Measurements from ENCODE around the gene CPNE2.
"Not testable (repeated sequence)": the region's sequence is repeated elsewhere in the genome, so short reads cannot be mapped to it uniquely, and the experiment has no call there.

The CPNE2 gene

DNA sequence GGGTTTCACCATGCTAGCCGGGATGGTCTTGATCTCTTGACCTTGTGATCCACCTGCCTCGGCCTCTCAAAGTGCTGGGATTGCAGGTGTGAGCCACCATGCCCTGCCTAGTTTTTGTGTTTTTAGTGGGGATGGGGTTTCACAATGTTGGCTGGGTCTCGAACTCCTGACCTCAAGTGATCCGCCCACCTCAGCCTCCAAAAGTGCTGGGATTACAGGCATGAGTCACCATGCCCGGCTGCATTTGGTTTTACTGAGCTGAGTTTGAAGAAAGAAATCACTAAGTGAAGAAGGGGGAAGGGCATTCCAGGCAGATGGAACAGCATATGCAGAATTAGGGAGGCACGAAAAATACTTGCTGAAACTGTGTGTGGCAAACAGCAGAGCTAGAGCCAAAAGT, 7.6 kb downstream of the CPNE2 start:
- peak; percentile 17 to 40 (median 26) for DNase-seq

DNA sequence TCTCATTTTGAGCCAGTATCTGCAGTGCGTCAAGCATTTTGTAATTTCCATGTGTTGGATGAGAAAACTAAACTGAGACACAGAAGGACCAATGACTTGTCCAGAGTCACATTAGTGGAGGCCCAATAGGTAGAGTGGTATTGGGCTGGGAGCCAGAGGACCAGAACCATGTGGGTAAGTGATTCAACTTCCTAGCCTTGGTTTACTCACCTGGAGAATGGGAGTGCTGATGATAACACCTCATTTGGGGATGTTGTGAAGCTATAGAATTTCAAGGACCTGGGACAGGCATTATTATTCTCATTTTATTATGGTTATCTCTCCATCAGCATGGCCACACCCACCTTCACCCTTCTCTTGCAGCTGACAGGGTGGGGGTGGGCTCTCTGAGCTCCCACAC, 8.1 kb downstream of the CPNE2 start:
- no peak for DNase-seq

DNA sequence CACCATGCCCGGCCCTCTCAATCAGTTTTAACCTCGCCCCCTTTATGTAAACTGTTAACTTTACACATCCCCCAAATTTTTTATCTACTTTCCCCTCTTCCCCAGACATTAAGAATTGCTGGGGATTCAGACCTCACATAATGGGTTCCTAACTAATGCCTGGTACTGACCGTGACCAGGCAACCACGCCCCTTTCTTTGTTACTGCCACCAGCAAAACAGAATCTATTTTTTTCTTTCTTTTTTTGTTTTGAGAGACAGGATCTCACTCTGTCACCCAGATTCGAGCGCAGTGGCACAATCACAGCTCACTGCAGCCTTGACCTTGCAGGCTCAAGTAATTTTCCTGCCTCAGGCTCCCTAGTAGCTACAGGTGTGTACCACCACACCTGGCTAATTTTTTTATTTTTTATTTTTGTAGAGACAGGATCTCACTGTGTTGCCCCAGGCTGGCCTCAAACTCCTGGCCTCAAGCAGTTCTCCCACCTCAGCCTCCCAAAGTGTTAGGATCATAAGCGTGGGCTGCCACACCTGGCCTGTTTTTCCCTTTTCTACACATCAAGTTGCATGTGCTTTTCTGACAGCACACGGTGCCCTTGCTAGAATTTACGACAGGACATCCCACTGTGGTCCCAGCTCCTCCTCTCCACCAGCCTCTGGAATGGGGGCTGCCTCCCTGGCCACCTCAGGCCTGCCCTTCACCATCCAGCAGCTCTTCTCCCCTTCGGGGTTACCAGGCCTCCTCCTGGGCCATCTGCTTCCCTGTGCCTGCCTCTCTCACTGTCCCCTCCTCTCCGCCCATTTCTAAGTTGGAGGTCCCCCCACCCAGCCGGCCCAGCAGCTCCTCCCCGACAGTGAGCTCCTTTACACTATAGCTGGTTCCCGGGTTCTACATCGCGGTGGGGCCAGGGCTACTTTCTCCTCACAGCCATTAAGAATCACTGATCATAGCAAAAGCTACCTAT, 10.8 kb downstream of the CPNE2 start:
- no peak for DNase-seq

DNA sequence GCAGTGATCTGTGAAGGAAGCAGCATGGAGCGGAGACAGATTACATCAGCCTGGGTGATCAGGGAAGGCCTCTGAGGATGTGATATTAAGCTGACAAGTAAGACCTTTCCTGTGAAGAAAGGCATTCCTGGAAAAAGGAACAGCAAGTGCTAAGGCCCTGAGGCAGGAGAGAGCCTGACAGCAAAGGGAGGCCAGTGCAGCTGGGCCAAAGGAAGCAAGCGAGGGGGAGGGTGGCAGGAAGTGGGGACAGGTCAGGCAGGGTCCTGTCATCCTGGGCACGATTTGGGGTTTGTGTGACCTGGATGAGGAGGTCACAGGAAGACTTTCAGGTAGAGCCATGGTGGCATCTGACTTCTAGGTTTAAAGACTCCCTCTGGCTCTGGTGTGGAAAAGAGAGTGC, 12.3 kb downstream of the CPNE2 start:
- DNase-seq: no peak

DNA sequence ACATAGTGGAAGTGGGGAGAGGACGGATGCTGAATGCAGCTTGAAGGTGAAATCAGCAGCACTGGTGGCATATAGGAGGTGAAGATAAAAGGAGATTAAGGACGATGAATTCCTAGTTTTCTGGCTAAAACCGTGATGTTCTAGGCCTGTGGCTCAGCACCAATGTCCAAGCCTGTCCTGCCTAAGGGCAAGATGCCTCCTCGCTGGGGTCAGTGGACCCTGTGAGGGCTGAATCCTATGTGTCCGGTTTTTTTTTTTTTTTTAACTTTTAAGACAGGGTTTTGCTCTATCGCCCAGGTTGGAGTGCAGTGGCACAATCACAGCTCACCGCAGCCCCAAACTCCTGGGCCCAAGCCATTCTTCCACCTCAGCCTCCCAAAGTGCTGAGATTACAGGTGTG, 12.8 kb downstream of the CPNE2 start:
- DNase-seq: no peak

DNA sequence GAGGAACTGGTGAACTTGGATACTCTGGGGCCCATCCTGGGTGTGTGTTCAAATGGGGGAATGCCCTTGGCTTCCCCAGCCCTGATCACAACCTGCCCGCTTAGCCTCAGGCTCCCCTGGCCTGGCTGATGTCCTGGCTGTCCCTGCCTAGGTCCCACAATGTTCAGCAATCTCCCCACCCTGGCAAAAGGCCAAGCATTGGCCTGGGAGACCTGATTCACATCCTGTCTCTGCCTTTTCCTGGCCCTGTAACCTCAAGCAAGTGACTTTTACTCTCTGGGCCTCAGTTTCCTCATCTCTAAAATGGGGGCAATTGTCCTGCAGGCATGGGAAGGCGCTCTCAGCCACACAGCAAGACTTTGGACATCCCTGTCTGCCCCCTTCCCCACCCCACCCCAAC, 14.4 kb downstream of the CPNE2 start:
- peak in 1 of 3 donors; percentile 14 for DNase-seq

DNA sequence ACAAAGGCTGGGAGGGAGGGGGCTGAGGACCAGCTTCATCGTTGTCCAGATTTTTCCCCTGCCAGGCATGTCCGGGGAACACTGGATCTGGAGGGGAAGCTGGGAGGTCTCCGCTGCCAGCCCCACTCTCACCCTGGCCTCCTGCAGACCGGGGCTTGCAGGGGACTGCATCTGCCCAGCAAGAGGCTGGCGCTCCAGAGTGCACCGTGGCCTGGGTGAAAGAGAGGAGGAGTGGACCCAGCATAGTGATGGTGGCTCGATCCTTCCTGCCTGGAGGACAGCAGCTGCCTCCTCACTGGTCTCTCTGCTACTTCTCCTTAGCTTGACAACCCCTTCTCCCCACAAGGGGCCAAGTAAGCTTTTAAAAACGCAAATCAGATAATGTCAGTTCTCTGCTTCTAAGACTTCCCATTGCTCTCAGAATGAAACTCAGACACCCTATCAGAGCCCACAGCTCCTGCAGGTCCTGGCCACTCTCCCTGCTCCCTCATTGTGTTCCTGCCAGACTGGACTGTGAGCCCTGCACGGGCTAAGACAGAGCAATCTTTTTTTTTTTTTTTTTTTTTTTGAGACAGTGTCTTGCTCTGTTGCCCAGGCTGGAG, 15.0 kb downstream of the CPNE2 start:
- DNase-seq: no peak

DNA sequence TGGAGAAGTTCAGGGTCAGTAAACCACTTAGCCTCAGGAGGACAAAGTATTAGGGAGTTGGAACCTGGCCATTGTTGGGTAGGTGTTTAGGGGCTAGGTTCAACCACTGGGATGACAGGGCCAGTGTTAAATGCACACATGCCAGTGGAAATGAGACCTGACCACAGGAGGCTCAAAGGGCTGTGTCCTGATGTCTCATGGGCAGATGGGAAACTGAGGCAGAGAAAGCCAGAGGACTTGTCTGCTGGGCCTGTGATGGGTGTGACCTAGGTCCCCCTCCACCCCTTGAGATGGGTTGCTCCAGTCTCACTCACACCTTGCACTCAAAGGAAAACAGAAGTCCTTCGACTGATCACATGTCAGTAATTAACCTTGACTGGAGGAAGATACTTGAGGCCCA, 16.0 kb downstream of the CPNE2 start:
- DNase-seq: no peak

DNA sequence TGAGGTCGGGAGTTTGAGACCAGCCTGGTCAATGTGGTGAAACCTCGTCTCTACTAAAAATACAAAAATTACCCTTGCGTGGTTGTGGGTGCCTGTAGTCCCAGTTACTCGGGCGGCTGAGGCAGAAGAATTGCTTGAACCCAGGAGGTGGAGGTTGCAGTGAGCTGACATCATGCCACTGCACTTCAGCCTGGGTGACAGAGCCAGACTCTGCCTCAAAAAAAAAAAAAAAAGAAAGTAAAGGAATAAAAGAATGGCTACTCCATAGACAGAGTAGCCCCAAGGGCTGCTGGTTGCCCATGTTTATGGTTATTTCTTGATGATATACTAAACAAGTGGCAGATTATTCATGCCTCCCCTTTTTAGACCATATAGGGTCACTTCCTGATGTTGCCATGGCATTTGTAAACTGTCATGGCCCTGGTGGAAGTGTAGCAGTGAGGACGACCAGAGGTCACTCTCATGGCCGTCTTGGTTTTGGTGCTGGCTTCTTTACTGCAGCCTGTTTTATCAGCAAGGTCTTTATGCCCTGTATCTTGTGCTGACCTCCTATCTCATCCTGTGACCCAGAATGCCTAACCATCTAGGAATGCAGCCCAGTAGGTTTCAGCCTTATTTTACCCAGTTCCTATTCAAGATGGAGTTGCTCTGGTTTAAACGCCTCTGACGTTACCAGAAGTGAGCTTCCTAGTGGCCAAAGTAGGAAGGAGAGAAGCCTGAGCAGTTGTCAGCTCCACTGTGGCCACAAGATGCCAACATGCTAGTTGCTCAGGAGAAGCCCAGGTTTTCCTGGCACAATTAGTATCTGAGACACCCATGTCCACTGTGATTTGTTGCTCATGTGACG, 17.1 kb downstream of the CPNE2 start:
- DNase-seq: not testable (repeated sequence)

DNA sequence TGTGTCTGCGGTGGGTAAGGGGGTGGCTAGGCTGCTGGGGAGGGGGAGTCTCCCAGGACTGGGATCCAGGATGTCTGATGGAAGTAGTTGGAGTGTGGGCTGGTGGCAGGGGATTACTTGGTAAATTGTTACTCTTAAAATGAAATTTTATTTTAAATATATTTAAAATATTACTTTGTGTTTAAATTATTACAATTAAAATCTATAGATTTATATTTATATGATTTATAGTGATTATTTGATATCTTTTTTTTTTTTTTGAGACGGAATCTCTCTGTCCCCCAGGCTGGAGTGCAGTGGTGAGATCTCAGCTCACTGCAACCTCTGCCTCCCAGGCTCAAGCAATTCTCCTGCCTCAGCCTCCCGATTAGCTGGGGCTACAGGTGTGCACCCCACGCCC, 18.6 kb downstream of the CPNE2 start:
- no peak for DNase-seq

DNA sequence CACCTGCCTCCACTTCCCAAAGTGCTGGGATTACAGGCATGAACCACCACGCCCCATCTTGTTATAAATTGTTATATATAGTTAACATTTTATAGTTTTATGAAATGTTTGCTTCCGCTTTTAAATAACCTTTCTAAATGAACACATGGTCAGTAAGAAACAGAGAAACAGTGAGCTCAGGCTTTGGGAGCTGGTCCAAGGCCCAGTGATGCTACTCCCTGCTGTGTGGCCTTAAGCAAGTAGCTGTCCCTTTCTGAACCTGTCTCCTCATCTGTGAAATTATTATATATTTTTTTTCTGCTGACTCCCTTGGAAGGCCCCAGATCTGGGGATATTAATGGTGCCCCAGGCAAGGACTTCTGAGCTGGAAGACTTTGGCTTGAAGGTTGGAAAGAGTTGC, 19.0 kb downstream of the CPNE2 start:
- no peak for DNase-seq

DNA sequence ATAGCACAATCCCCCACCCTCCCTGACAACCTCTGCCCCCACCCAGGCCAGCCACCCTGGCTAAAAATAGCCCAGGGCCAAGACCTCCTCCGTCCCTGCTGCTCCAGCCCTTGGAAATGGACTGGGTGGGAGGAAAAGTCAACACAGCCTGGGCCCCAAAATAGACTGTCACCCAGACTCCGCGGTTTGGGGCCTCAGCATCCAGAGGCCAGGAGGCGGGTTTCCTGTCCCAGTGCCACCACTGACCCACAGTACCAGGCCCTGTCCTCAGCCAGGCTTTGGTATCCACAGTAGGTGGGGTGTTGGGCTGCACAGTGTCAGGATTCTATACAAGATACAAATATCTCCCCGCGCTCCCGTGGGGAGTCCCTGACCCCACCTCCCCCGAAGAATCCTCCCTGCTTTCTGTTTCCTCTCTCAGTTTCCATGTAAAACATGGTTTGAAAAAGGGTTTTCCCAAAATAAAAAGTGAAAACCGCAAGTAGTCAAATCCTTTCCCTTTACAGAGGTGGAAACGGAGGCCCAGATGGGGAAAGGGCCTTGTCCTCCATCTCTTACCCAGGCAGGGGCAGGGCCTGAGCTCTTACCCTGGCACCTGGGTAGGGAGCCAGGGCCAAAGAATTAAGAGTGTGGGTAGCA, 20.1 kb downstream of the CPNE2 start:
- peak in 2 of 3 donors; percentile 24 to 49 for DNase-seq

DNA sequence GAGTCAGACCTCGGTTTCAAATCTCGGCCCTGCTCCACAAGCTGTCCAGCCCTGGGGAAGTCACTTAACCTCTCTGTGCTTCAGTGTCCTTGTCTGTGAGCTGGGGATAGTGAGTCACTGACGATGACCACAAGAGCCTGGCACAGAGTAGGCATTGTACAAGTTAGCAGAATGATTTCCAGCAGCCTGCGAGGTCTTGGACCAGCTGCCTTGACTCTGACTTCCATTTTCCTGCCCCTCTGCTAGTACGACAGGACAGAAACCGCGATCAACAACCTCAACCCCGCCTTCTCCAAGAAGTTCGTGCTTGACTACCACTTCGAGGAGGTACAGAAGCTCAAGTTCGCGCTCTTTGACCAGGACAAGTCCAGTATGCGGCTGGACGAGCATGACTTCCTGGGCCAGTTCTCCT, 20.7 kb downstream of the CPNE2 start:
- peak in 1 of 3 donors; percentile 13 for DNase-seq

DNA sequence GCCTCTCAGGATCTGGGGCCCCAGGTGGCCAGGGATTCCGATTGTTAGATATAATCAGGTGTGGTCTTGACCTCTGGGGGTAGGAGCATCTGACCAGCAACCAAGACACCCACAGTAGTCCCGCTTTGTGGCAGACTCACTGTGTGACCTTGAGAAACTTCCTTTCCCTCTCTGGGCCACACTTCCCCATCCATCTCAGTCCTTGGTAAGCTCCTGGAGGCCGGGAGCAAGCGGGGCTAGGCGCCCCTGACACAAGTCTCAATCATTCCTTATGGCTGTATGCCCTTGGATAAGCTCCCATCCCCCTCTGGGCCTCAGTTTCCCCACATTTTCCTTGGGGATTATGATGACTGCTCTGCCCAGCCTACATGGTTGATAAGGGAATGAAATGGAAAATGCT, 21.3 kb downstream of the CPNE2 start:
- DNase-seq: no peak

DNA sequence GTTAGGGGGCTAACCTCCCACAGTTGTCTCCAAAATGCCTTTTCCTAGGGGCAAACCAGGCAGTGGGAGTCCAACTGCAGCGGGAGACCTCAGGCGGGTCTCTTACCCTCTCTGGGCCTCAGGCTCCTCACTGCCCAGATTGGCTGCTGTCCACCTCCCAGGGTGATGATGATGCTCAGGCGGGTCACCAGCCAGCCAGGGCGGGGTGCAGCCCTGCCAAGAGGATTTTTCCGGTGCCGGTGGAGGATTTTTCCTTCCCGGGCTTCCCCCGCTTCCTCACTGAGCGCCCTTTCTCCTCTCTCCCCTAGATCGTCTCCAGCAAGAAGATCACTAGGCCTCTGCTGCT, 22.8 kb downstream of the CPNE2 start:
- no peak for DNase-seq

DNA sequence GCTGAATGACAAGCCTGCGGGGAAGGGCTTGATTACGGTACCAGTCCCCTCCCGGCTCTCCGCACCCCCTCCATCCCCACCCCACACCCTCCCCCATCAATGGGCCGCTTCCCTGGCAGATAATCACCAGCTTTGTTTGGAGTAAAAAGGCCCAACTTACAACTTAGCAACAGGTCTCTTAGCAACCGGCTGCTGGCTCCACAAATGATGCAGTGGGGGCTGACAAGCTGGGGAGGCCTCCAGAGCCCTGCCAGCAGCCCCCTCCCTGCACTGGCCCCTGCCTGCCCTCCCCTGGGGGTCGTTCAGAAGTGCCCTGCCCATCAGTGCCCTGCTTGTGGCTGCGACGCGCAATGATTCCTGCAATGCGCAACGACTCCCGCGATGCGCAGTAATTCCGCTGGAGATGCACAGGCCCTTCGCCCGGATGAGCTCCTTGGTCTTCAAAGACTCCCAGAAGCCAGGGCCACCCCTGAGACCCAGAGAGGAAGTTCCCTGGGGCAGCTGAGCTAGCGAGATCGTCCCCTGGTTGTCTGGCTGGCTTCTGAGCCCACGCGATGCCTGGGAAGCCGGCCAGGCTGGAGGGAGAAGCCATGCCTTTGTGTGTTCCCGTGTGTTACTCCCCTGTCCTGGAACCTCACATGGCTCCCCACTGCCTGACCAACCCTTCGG, 23.3 kb downstream of the CPNE2 start:
- peak in 1 of 3 donors; percentile 37 for DNase-seq

DNA sequence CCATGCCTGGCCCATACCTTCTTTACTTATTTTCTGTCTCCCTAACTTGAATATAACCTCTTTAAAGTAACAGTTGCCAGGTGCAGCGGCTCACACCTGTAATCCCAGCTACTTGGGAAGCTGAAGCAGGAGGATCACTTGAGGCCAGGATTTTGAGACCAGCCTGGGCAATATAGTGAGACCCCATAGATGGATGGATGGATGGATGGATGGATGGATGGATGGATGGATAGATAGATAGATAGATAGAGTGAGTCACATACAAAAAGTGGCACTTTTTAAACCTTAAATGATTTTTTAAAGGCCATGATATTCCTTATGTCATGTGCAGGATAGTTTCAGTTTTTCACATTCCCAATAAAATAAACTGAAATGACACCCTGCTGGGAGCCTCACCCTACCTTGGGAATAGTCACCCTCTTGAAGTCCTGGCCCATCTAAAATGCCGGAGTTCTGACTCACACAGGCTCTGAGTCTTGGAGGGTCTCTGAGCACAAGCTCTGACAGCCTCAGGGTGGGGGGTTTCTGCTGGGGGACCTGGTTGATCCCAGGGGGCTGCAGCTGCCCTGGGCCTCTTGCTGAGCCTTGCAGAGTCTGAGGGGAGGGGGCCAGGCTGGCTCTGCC, 26.2 kb downstream of the CPNE2 start:
- DNase-seq: no peak

DNA sequence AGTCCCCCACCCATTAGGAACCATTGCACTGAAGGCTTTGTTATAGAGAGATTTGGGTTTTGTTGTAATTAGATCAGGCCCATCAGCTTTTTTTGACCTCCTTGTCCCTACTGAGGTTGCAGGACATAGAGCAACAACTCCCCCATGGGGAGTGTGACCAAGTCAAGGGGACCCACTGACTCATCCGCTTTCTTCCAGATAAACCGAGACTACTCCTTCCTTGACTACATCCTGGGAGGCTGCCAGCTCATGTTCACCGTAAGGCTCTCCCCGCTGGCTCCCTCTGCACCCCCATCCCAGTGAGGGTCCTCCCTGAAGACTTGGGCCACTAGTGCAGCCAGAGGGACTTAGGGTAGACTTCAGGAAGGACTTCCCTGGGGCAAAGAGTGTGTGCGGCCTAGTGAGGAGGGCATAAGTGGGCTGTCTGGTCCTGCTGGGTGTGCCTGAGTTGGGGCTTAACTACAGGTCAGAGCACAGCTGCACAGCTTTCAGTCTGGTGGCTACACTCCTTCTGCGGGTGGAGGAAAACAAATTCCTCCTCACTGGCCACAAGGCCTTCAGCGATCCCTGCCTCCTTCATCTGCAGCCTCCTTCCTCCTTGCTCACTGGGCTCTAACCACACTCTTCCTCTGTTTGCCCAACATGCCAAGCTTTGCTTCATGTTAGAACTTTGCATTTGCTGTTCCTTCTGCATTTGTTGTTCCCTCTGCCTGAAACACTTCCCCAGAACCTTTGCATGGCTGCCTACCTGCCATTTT, 31.0 kb downstream of the CPNE2 start:
- peak in 1 of 3 donors; percentile 18 for DNase-seq

DNA sequence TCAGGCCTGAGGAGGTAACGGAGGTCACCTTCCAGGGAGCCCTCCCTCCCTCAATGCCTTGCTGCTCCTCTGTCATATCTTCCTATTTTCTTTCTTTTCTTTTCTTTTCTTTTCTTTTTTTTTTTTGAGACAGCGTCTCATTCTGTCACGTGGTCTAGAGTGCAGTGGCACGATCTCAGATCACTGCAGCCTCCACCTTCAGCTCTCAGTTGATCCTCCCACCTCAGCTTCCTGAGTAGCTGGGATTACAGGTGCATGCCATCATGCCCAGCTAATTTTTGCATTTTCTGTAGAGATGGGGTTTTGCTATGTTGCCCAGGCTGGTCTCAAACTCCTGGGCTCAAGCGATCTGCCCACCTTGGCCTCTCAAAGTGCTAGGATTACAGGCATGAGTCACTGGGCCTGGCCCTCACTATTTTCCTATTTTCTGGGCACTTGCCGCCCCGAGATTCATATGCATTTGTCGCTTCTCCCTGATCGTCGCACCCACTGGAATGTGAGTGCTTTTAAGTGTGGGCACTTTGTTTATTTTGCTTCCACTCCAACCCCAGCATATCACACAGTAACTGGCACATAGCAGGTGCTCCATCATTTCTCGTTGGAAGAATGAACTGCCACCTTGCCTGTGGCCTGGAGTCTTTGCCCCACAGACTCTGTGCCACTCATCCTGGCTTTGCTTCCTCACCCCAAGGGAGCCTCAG, 31.7 kb downstream of the CPNE2 start:
- no peak for DNase-seq

DNA sequence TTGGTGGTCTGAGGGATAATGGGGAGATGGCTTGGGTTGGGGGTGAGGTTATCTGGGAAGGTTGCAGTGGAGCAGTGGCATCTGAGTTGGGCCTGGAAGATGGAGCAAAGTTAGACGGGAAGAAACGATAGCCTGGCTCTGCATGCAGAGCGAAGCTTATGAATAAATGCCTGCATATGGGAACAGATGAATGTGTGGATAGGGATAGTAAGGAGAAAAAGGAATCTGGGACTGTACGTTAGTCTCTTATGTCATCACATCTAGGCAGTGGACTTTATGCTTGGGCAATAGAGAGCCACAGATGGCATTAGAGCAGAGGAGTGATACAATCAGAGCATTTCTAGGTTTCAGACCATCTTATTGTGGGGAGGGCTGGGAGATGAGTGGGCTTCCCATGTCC, 33.0 kb downstream of the CPNE2 start:
- DNase-seq: no peak

DNA sequence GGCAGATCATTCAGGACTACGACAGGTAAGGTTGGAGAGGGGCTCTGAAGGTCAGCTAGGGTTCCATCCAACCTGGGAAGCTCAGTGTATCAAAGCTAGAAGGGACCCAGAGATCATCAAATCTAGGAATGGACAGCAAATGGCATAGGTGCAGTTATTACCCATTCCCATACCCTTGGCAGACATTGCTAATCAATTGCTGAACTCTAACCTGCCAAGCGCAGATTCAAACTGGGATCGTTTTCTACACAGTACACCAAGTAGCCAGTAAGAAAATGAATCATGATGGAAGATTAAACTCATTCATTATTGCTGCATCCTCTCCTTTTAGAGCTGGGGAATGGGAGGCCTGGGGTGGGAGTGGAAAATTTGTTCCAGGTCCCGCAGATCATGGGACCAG, 33.6 kb downstream of the CPNE2 start:
- DNase-seq: no peak
